Nephron progenitor cell (in vitro differentiated cells): Measurements from ENCODE around the gene VCAM1.

ENCODE experiments used
- DNase-seq: peaks from one replicate; pipeline ENCODE4 v3.0.0; 2021
- H3K27ac Mint-ChIP-seq: 2 replicates; pipeline ENCODE4 v1.8.0; 2021; ENCODE audit warnings: mild to moderate bottlenecking, moderate library complexity, mixed read lengths
- H3K27me3 Mint-ChIP-seq: 2 replicates; pipeline ENCODE4 v1.8.0; 2021; ENCODE audit warnings: mild to moderate bottlenecking, low read depth, mixed read lengths; ENCODE audit not compliant: poor library complexity
- H3K36me3 Mint-ChIP-seq: 2 replicates; pipeline ENCODE4 v1.8.0; 2021; ENCODE audit warnings: low read depth, mixed read lengths
- H3K4me1 Mint-ChIP-seq: 2 replicates; pipeline ENCODE4 v1.8.0; 2021; ENCODE audit warnings: mixed read lengths
- H3K4me3 Mint-ChIP-seq: 2 replicates; pipeline ENCODE4 v1.8.0; 2021; ENCODE audit warnings: mild to moderate bottlenecking, moderate library complexity, mixed read lengths
- H3K9me3 Mint-ChIP-seq: 2 replicates; pipeline ENCODE4 v1.8.0; 2021; ENCODE audit warnings: mild to moderate bottlenecking, moderate library complexity, mixed read lengths
- CTCF ChIP-seq: fragments of 200-600 bp; sonication (generic); IDR thresholded peaks from 2 replicates; pipeline ENCODE4 v1.5.0; 2021; ENCODE audit warnings: antibody characterized with exemption

The VCAM1 gene

GRCh38 chr1:100730130-100730529 is 10.6 kb downstream of the VCAM1 start:
- H3K9me3 Mint-ChIP-seq: peaks cover 7% of the 10 kb centered on the region
- H3K27me3 Mint-ChIP-seq: no peaks in the 10 kb centered on the region
- TF ChIP-seq CTCF: no peak
- H3K36me3 Mint-ChIP-seq: peaks cover 8% of the 10 kb centered on the region
- H3K4me1 Mint-ChIP-seq: no peaks in the 10 kb centered on the region
- no peak overlapping the region for H3K27ac Mint-ChIP-seq
- DNase-seq: no peak
- no peak overlapping the region for H3K4me3 Mint-ChIP-seq

GRCh38 chr1:100731309-100731708 is 11.8 kb downstream of the VCAM1 start:
- no peak for TF ChIP-seq CTCF
- H3K4me1 Mint-ChIP-seq: peaks cover under 1% of the 10 kb centered on the region
- no peak overlapping the region for H3K4me3 Mint-ChIP-seq
- no peak overlapping the region for H3K27ac Mint-ChIP-seq
- H3K36me3 Mint-ChIP-seq: peaks cover 3% of the 10 kb centered on the region
- H3K9me3 Mint-ChIP-seq: peaks cover 2% of the 10 kb centered on the region
- H3K27me3 Mint-ChIP-seq: no peaks in the 10 kb centered on the region
- no peak for DNase-seq

- Mint-ChIP-seq H3K4me1 (peaks cover 5% of the 10 kb centered on the region), H3K27ac (no peak overlapping the region), H3K9me3 (no peaks in the 10 kb centered on the region), H3K27me3 (no peaks in the 10 kb centered on the region), H3K4me3 (no peak overlapping the region), H3K36me3 (no peaks in the 10 kb centered on the region)
- no peak for TF ChIP-seq CTCF
- no peak for DNase-seq
Observed at GRCh38 chr1:100731758-100732157, 12.2 kb downstream of the VCAM1 start.

GRCh38 chr1:100734676-100735075 is 15.1 kb downstream of the VCAM1 start:
- H3K27ac Mint-ChIP-seq: no peak overlapping the region
- DNase-seq: no peak
- no peaks in the 10 kb centered on the region for H3K36me3 Mint-ChIP-seq
- H3K4me1 Mint-ChIP-seq: peaks cover 13% of the 10 kb centered on the region
- no peaks in the 10 kb centered on the region for H3K9me3 Mint-ChIP-seq
- no peak for TF ChIP-seq CTCF
- no peak overlapping the region for H3K4me3 Mint-ChIP-seq
- no peaks in the 10 kb centered on the region for H3K27me3 Mint-ChIP-seq

GRCh38 chr1:100735244-100735643 is 15.7 kb downstream of the VCAM1 start:
- H3K27ac Mint-ChIP-seq: no peak overlapping the region

More at GRCh38 chr1:100735244-100735643, 15.7 kb downstream of the VCAM1 start:
- peaks cover 13% of the 10 kb centered on the region for H3K4me1 Mint-ChIP-seq
- DNase-seq: no peak
- H3K36me3 Mint-ChIP-seq: no peaks in the 10 kb centered on the region
- H3K27me3 Mint-ChIP-seq: no peaks in the 10 kb centered on the region
- TF ChIP-seq CTCF: no peak
- no peaks in the 10 kb centered on the region for H3K9me3 Mint-ChIP-seq
- no peak overlapping the region for H3K4me3 Mint-ChIP-seq
